ENCODE data around the gene BBS5. TPM values are rescaled to one million over a fixed set of nuclear protein-coding genes. Genes with fewer than 3 reads are reported as not detected.

The BBS5 gene
- polyA plus RNA-seq, 1 donor: 6.7 TPM

GRCh38 chr2:169542433-169542832, 63.1 kb downstream of the BBS5 start:
- DNase-seq (ENCODE audit: low read depth): no peak

- no peak for DNase-seq (ENCODE audit: low read depth)
Measured at GRCh38 chr2:169546756-169547155, 67.5 kb downstream of the BBS5 start.

Other genes with a start within 250 kb of the BBS5 start
- gene LRP2, start 117.0 kb upstream of the BBS5 start, polyA plus RNA-seq (ENCODE audit: insufficient read length): 0.01 TPM
- 4,199 TPM for gene KLHL41, start 30.2 kb downstream of the BBS5 start, polyA plus RNA-seq (ENCODE audit: insufficient read length)
- 30.0 TPM for gene FASTKD1, start 94.4 kb downstream of the BBS5 start, polyA plus RNA-seq (ENCODE audit: insufficient read length)
- gene PPIG, start 104.9 kb downstream of the BBS5 start, polyA plus RNA-seq (ENCODE audit: insufficient read length): 50.7 TPM
- gene CFAP210, start 214.9 kb downstream of the BBS5 start, polyA plus RNA-seq (ENCODE audit: insufficient read length): 0.33 TPM
- 3.5 TPM for gene PHOSPHO2, start 215.0 kb downstream of the BBS5 start, polyA plus RNA-seq (ENCODE audit: insufficient read length)

All from forelimb muscle (tissue), 1 donor.